IMR-90 (cell line): ENCODE results near the gene RXRG. TPM values are rescaled to one million over a fixed set of nuclear protein-coding genes. Genes with fewer than 3 reads are reported as not detected.

Source experiments
- ATAC-seq: fragments of 200-7000 bp; cut with Tn5 transposase; 2 replicates; pipeline ENCODE4 v1.9.1; 2020; ENCODE audit warnings: low read depth, mild to moderate bottlenecking, moderate library complexity
- BruUV-seq: library from RNA; stranded (reverse); fragments of 400-500 nt; replicated peaks from 2 replicates; lab custom pipeline; 2021; lab: Mats Ljungman, UMichigan
- CTCF ChIA-PET: fragments of 300-600 bp; formaldehyde crosslinking; extraction: SDS; loops from one replicate; lab custom pipeline; 2021; ENCODE audit warnings: antibody characterized with exemption; lab: Yijun Ruan, JAX
- POLR2A ChIA-PET: fragments of 300-600 bp; sonication (Branson Sonifier 250); formaldehyde crosslinking; loops from one replicate; lab custom pipeline; 2022; ENCODE audit warnings: antibody characterized with exemption; ENCODE audit not compliant: unreplicated experiment; lab: Charles Lee
- DNase-seq: peaks from one replicate; pipeline ENCODE4 v3.0.0; 2013
- H2AFZ ChIP-seq: replicated peaks from 2 replicates; pipeline ENCODE3; 2013; ENCODE audit warnings: low read length, mild to moderate bottlenecking; ENCODE audit not compliant: poor library complexity
- H2AK5ac ChIP-seq: 2 replicates; pipeline ENCODE4 v1.6.1; 2013; ENCODE audit warnings: low read depth, low read length, inconsistent platforms
- H2AK9ac ChIP-seq: replicated peaks from 2 replicates; pipeline ENCODE3; 2013; ENCODE audit warnings: mild to moderate bottlenecking, low read depth, low read length, moderate library complexity; ENCODE audit not compliant: poor library complexity
- H2BK120ac ChIP-seq: 2 replicates; pipeline ENCODE4 v1.6.1; 2013; ENCODE audit warnings: low read depth, low read length, inconsistent platforms
- H2BK15ac ChIP-seq: 3 replicates; pipeline ENCODE4 v1.6.1; 2013; ENCODE audit warnings: low read depth, low read length, inconsistent platforms
- H2BK20ac ChIP-seq: 2 replicates; pipeline ENCODE4 v1.6.1; 2013; ENCODE audit warnings: low read depth, mild to moderate bottlenecking, inconsistent platforms, low read length, moderate library complexity
- H2BK5ac ChIP-seq: 2 replicates; pipeline ENCODE4 v1.6.1; 2013; ENCODE audit warnings: mild to moderate bottlenecking, low read depth, low read length, inconsistent platforms; ENCODE audit not compliant: poor library complexity, severe bottlenecking
- H3K14ac ChIP-seq: replicated peaks from 2 replicates; pipeline ENCODE4 v1.6.1; 2013; ENCODE audit warnings: low read depth, low read length, inconsistent platforms
- H3K18ac ChIP-seq: 2 replicates; pipeline ENCODE4 v1.6.1; 2013; ENCODE audit warnings: low read depth, low read length, control low read depth
- H3K23ac ChIP-seq: 2 replicates; pipeline ENCODE4 v1.6.1; 2013; ENCODE audit warnings: low read depth, low read length, inconsistent platforms
- H3K27ac ChIP-seq: 2 replicates; pipeline ENCODE4 v1.5.1; 2013; ENCODE audit warnings: mild to moderate bottlenecking, control low read depth, low read length; ENCODE audit not compliant: insufficient read depth
- H3K27me3 ChIP-seq: 2 replicates; pipeline ENCODE4 v1.6.1; 2013; ENCODE audit warnings: low read length; ENCODE audit not compliant: control insufficient read depth, insufficient read depth
- H3K36me3 ChIP-seq: 2 replicates; pipeline ENCODE4 v1.6.1; 2013; ENCODE audit warnings: low read length, mixed read lengths; ENCODE audit not compliant: control insufficient read depth, insufficient read depth
- H3K4ac ChIP-seq: 2 replicates; pipeline ENCODE4 v1.6.1; 2013; ENCODE audit warnings: low read depth, low read length, inconsistent platforms
- H3K4me1 ChIP-seq: 2 replicates; pipeline ENCODE4 v1.6.1; 2013; ENCODE audit warnings: low read length, mixed read lengths; ENCODE audit not compliant: control insufficient read depth, insufficient read depth
- H3K4me2 ChIP-seq: 2 replicates; pipeline ENCODE4 v1.6.1; 2013; ENCODE audit warnings: low read depth, mild to moderate bottlenecking, control low read depth, low read length, moderate library complexity
- H3K4me3 ChIP-seq: 2 replicates; pipeline ENCODE4 v1.5.1; 2013; ENCODE audit warnings: low read depth, mild to moderate bottlenecking, control low read depth, low read length, moderate library complexity; ENCODE audit not compliant: insufficient read depth
- H3K56ac ChIP-seq: 2 replicates; pipeline ENCODE4 v1.6.1; 2013; ENCODE audit warnings: low read length, inconsistent platforms; ENCODE audit not compliant: insufficient read depth; ENCODE audit errors: extremely low read depth
- H3K79me1 ChIP-seq, 2 experiments: 2 replicates each; pipeline ENCODE4 v1.6.1; 2013; ENCODE audit warnings: low read length in 2 of 2, inconsistent platforms in 1 of 2, low read depth in 1 of 2
- H3K9ac ChIP-seq: 2 replicates; pipeline ENCODE4 v1.6.1; 2013; ENCODE audit warnings: low read depth, low read length, control low read depth
- H3K9me1 ChIP-seq: 2 replicates; pipeline ENCODE4 v1.6.1; 2013; ENCODE audit warnings: low read length, inconsistent platforms; ENCODE audit not compliant: insufficient read depth
- H3K9me3 ChIP-seq: 2 replicates; pipeline ENCODE4 v1.6.1; 2013; ENCODE audit warnings: low read length; ENCODE audit not compliant: control insufficient read depth, insufficient read depth
- H4K20me1 ChIP-seq: 2 replicates; pipeline ENCODE4 v1.6.1; 2013; ENCODE audit warnings: low read length, inconsistent platforms; ENCODE audit not compliant: insufficient read depth
- H4K5ac ChIP-seq: 2 replicates; pipeline ENCODE4 v1.6.1; 2013; ENCODE audit warnings: mild to moderate bottlenecking, low read depth, low read length, control low read depth
- H4K8ac ChIP-seq, 2 experiments: 2 replicates each; pipeline ENCODE4 v1.6.1; 2013; ENCODE audit warnings: low read depth in 2 of 2, low read length in 2 of 2, control low read depth in 1 of 2, inconsistent platforms in 1 of 2
- H4K91ac ChIP-seq: 2 replicates; pipeline ENCODE4 v1.6.1; 2013; ENCODE audit warnings: low read depth, low read length, inconsistent platforms; ENCODE audit not compliant: insufficient read depth
- BHLHE40 ChIP-seq: fragments of 150-350 bp; IDR thresholded peaks from 2 replicates; pipeline ENCODE4 v1.6.1; 2016; ENCODE audit warnings: mild to moderate bottlenecking, low read depth, low read length
- CEBPB ChIP-seq: IDR thresholded peaks from 2 replicates; pipeline ENCODE4 v1.6.1; 2012; ENCODE audit warnings: low read depth, low read length, improper control_type of control experiment
- CTCF ChIP-seq: conservative IDR thresholded peaks from 2 replicates; pipeline ENCODE4 v1.5.1; 2012; ENCODE audit warnings: mild to moderate bottlenecking, low read depth, low read length, improper control_type of control experiment
- FOS ChIP-seq: fragments of 150-350 bp; IDR thresholded peaks from 2 replicates; pipeline ENCODE4 v1.6.1; 2016; ENCODE audit warnings: low read depth, low read length
- MAFK ChIP-seq: IDR thresholded peaks from 2 replicates; pipeline ENCODE4 v1.6.1; 2012; ENCODE audit warnings: low read depth, low read length, improper control_type of control experiment
- MAZ ChIP-seq: IDR thresholded peaks from 2 replicates; pipeline ENCODE4 v1.6.1; 2012; ENCODE audit warnings: low read depth, mild to moderate bottlenecking, low read length, improper control_type of control experiment, moderate library complexity, borderline replicate concordance
- MXI1 ChIP-seq: IDR thresholded peaks from 2 replicates; pipeline ENCODE4 v1.6.1; 2012; ENCODE audit warnings: low read depth, mild to moderate bottlenecking, low read length, moderate library complexity, borderline replicate concordance
- NFE2L2 ChIP-seq: fragments of 150-350 bp; IDR thresholded peaks from 2 replicates; pipeline ENCODE4 v1.6.1; 2016; ENCODE audit warnings: low read depth, mild to moderate bottlenecking, low read length
- POLR2A ChIP-seq: IDR thresholded peaks from 2 replicates; pipeline ENCODE4 v1.6.1; 2012; ENCODE audit warnings: mild to moderate bottlenecking, low read depth, low read length
- RAD21 ChIP-seq: IDR thresholded peaks from 2 replicates; pipeline ENCODE4 v1.6.1; 2012; ENCODE audit warnings: low read length, improper control_type of control experiment
- RCOR1 ChIP-seq: IDR thresholded peaks from 2 replicates; pipeline ENCODE4 v1.6.1; 2012; ENCODE audit warnings: mild to moderate bottlenecking, low read length, improper control_type of control experiment; ENCODE audit not compliant: insufficient replicate concordance
- RFX5 ChIP-seq: IDR thresholded peaks from 2 replicates; pipeline ENCODE4 v1.8.0; 2012; ENCODE audit warnings: low read depth, mild to moderate bottlenecking, low read length, moderate library complexity
- USF2 ChIP-seq: fragments of 150-350 bp; IDR thresholded peaks from 2 replicates; pipeline ENCODE4 v1.6.1; 2017; ENCODE audit warnings: mild to moderate bottlenecking, antibody characterized with exemption, low read length, low read depth
- WGBS, 2 experiments: methylation state at CpG; one replicate each; pipeline versions ENCODE4 v1.1.5 to v1.1.7; 2013; ENCODE audit warnings: missing lambda C conversion rate in 2 of 2; ENCODE audit not compliant: insufficient read length in 1 of 2; ENCODE audit errors: extremely low coverage in 2 of 2; 5-methylcytosine and 5-hydroxymethylcytosine counted together
- dilution Hi-C: fragments of 300-500 bp; cut with HindIII; formaldehyde crosslinking; loops from one replicate; pipeline ENCODE4 v1.14.3; 2018; ENCODE audit warnings: low sequenced_read_pairs; ENCODE audit not compliant: unreplicated experiment
- in situ Hi-C: fragments of 300-500 bp; cut with MboI; formaldehyde crosslinking; loops from 3 replicates; pipeline ENCODE4 v1.14.3; 2019; ENCODE audit warnings: low sequenced_read_pairs, inconsistent platforms, mixed read lengths
- intact Hi-C: fragments of 100-400 bp; cut with micrococcal nuclease; formaldehyde crosslinking; loops from 2 replicates; pipeline ENCODE4 v1.10.0; 2022
- polyA plus RNA-seq, 3 experiments: library from polyadenylated mRNA; depleted of rRNA; stranded (reverse); fragments of >200 nt; gene quantifications; 2 replicates each; pipeline ENCODE4 v1.2.3, GENCODE V29; 2012; ENCODE audit warnings: low replicate concordance in 1 of 3
- total RNA-seq: library from RNA; depleted of rRNA; stranded (reverse); fragments of >200 nt; gene quantifications from 2 replicates; pipeline ENCODE4 v1.2.3, GENCODE V29; 2012
- TF ChIP-seq, protein P1 (sequence below): fragments of 150-350 bp; IDR thresholded peaks from 2 replicates; pipeline ENCODE4 v1.6.1; 2016; ENCODE audit warnings: low read depth, mild to moderate bottlenecking, low read length, moderate library complexity, borderline replicate concordance

The RXRG gene
- total and polyA plus RNA-seq, 2 of the 4 experiments (the other 2 are of a cell fraction), result not detected

- Histone ChIP-seq H3K4me2 (no peak overlapping the region), H3K27me3 (no peaks in the 10 kb centered on the region)
- WGBS, 2 experiments, result no CpG with 5 or more reads among the region's 2 CpGs
These were observed 7.6 kb upstream of the RXRG start for GRCh38 chr1:165452336-165453130.

More at GRCh38 chr1:165452336-165453130, 7.6 kb upstream of the RXRG start:
- no peaks in the 10 kb centered on the region for H3K79me1 ChIP-seq
- TF ChIP-seq MAFK (no peak), MAZ (no peak), BHLHE40 (no peak), CEBPB (no peak), FOS (no peak), MXI1 (no peak), POLR2A (no peak), USF2 (no peak), RCOR1 (no peak), RAD21 (no peak), CTCF (no peak), RFX5 (no peak), NFE2L2 (no peak)
- TF ChIP-seq, protein P1, sequence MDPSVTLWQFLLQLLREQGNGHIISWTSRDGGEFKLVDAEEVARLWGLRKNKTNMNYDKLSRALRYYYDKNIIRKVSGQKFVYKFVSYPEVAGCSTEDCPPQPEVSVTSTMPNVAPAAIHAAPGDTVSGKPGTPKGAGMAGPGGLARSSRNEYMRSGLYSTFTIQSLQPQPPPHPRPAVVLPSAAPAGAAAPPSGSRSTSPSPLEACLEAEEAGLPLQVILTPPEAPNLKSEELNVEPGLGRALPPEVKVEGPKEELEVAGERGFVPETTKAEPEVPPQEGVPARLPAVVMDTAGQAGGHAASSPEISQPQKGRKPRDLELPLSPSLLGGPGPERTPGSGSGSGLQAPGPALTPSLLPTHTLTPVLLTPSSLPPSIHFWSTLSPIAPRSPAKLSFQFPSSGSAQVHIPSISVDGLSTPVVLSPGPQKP, result no peak
- H3K9me1 ChIP-seq, result no peaks in the 10 kb centered on the region
- H4K8ac ChIP-seq, result no peak overlapping the region
- H2BK120ac ChIP-seq, result no peak overlapping the region
- POLR2A ChIA-PET, result no interaction called here
- H3K18ac ChIP-seq, result no peak overlapping the region
- no peak overlapping the region for H2BK5ac ChIP-seq
- no peak for DNase-seq
- H3K23ac ChIP-seq, result no peak overlapping the region
- no peaks in the 10 kb centered on the region for H3K4me1 ChIP-seq
- H3K36me3 ChIP-seq, result no peaks in the 10 kb centered on the region
- H3K9me3 ChIP-seq, result no peaks in the 10 kb centered on the region
- no peak overlapping the region for H3K56ac ChIP-seq
- BruUV-seq, result no TSS peak
- intact Hi-C loops, result no loop called here
- no peaks in the 10 kb centered on the region for H4K20me1 ChIP-seq
- no peak overlapping the region for H3K4ac ChIP-seq
- no peak overlapping the region for H2AFZ ChIP-seq
- no peak overlapping the region for H2BK20ac ChIP-seq
- no peak overlapping the region for H4K91ac ChIP-seq
- no peak for ATAC-seq
- CTCF ChIA-PET, result no interaction called here
- no peak overlapping the region for H3K27ac ChIP-seq
- in situ Hi-C loops, result no loop called here
- H4K5ac ChIP-seq, result no peak overlapping the region
- no peak overlapping the region for H3K14ac ChIP-seq
- H2AK9ac ChIP-seq, result no peak overlapping the region
- no peak overlapping the region for H2AK5ac ChIP-seq
- H3K9ac ChIP-seq, result no peak overlapping the region
- dilution Hi-C loops, result no loop called here
- no peak overlapping the region for H3K4me3 ChIP-seq
- no peak overlapping the region for H2BK15ac ChIP-seq
